Measurements from ENCODE around the gene EHMT1. TPM values are rescaled to one million over a fixed set of nuclear protein-coding genes. Genes with fewer than 3 reads are reported as not detected.
A peak's percentile ranks its signal among the peaks of the same experiment; 100 is the strongest.

The EHMT1 gene
- total RNA-seq, 4 donors from 2014 or later = 77.2 to 300 (median 161) TPM

DNA sequence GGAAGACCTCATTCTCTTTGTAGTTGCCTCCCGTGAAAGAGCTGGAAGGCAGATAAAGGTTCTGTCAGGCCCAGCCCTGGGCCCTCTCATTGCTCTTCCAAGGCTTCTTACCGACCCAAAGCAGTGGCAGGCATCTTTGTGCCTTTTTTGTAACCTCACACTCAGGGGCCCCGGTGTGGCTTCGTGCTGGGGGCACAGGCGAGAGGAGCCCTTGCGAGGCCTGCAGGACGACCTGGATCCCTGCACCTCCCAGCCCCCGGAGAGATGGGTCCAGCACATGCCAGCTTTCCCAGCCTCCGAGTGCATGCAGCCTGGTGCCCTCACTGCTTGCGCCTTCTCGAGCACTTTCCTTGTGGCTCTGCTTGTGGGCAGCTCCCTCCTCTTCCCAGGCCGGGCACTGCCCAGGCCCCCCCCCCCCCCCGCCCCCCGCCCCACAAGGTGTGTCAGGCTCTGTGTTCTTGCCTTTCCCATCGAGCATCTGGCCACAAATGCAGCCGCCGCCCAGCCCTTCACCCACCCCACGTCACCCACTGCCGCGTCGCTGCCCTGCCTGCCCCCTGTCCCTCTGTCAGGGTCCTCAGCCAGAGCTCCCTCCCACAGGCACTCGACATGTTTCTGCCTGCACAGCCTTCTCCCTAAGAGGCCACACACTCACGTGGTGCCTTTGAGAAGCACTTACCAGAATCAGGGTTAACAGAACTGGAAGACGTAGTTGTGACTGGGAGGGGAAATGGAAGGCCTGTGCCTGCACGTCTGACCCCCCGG lies 195.0 kb downstream of the EHMT1 start:
- H3K36me3 ChIP-seq = peaks cover 0 to 74% (median 0%) of the 10 kb centered on the region in 3 donors

DNA sequence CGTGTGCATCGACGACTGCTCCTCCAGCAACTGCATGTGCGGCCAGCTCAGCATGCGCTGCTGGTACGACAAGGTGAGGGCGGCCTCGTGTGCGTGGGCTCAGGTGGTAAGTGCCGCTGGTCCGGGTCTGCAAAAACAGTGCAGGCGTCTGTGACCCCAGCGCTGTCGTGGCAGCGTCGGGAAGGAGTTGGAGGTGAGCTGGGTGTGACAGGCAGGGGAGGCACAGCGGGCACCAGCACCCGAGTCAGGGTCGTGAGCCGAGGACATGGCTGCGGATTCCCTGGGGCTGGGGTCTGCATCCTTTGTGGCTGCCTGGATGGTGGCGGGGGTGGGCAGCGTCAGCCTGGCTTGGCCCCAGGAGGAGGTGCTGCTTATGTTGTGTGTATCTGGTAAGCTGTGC lies 195.6 kb downstream of the EHMT1 start:
- H3K9me3 ChIP-seq = no peaks in the 10 kb centered on the region
- no peak for DNase-seq
- no peak overlapping the region for H3K4me3 ChIP-seq
- no peaks in the 10 kb centered on the region for H3K27me3 ChIP-seq
- peaks cover 0 to 74% (median 0%) of the 10 kb centered on the region in 3 donors for H3K36me3 ChIP-seq
- H3K4me1 ChIP-seq = no peaks in the 10 kb centered on the region
- TF ChIP-seq, protein P1, sequence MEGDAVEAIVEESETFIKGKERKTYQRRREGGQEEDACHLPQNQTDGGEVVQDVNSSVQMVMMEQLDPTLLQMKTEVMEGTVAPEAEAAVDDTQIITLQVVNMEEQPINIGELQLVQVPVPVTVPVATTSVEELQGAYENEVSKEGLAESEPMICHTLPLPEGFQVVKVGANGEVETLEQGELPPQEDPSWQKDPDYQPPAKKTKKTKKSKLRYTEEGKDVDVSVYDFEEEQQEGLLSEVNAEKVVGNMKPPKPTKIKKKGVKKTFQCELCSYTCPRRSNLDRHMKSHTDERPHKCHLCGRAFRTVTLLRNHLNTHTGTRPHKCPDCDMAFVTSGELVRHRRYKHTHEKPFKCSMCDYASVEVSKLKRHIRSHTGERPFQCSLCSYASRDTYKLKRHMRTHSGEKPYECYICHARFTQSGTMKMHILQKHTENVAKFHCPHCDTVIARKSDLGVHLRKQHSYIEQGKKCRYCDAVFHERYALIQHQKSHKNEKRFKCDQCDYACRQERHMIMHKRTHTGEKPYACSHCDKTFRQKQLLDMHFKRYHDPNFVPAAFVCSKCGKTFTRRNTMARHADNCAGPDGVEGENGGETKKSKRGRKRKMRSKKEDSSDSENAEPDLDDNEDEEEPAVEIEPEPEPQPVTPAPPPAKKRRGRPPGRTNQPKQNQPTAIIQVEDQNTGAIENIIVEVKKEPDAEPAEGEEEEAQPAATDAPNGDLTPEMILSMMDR (IDR thresholded peaks at IDR 0.05) = no peak
- no peak for TF ChIP-seq POLR2A (IDR thresholded peaks at IDR 0.05)
- H3K27ac ChIP-seq = no peak overlapping the region

More for the DNA sequence above, 195.0 kb downstream of the EHMT1 start:
- Histone ChIP-seq H3K27me3 (no peaks in the 10 kb centered on the region), H3K9me3 (no peaks in the 10 kb centered on the region), H3K4me3 (no peak overlapping the region), H3K27ac (no peak overlapping the region), H3K4me1 (no peaks in the 10 kb centered on the region)
- no peak for TF ChIP-seq POLR2A (IDR thresholded peaks at IDR 0.05)
- TF ChIP-seq, protein P1 (IDR thresholded peaks at IDR 0.05) = no peak
- no peak for DNase-seq

DNA sequence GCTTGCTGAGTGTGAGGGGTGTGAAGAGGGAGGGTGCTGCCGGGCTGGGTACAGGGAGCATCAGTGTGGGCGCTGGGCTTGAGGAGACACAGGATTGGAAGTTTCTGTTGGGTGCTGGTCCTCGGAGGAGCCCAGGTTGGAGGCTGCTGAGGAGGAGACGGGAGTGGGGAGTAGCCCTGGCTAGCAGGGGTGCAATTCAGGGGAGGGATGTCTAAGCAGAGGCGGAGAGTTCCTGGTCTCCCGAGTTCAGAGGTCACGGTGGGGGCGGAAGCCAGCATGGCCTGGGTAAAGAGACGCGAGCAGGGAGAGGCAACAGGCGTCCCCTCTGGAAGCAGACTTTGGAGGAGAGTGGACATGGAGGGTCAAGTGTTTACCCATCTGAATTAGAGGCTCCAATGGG lies 196.0 kb downstream of the EHMT1 start:
- TF ChIP-seq, protein P1 (IDR thresholded peaks at IDR 0.05) = no peak
- TF ChIP-seq POLR2A (IDR thresholded peaks at IDR 0.05) = no peak
- no peaks in the 10 kb centered on the region for H3K9me3 ChIP-seq
- no peaks in the 10 kb centered on the region for H3K27me3 ChIP-seq
- DNase-seq = no peak
- no peaks in the 10 kb centered on the region for H3K4me1 ChIP-seq
- H3K27ac ChIP-seq = no peak overlapping the region
- H3K4me3 ChIP-seq = no peak overlapping the region
- peaks cover 0 to 78% (median 0%) of the 10 kb centered on the region in 3 donors for H3K36me3 ChIP-seq

DNA sequence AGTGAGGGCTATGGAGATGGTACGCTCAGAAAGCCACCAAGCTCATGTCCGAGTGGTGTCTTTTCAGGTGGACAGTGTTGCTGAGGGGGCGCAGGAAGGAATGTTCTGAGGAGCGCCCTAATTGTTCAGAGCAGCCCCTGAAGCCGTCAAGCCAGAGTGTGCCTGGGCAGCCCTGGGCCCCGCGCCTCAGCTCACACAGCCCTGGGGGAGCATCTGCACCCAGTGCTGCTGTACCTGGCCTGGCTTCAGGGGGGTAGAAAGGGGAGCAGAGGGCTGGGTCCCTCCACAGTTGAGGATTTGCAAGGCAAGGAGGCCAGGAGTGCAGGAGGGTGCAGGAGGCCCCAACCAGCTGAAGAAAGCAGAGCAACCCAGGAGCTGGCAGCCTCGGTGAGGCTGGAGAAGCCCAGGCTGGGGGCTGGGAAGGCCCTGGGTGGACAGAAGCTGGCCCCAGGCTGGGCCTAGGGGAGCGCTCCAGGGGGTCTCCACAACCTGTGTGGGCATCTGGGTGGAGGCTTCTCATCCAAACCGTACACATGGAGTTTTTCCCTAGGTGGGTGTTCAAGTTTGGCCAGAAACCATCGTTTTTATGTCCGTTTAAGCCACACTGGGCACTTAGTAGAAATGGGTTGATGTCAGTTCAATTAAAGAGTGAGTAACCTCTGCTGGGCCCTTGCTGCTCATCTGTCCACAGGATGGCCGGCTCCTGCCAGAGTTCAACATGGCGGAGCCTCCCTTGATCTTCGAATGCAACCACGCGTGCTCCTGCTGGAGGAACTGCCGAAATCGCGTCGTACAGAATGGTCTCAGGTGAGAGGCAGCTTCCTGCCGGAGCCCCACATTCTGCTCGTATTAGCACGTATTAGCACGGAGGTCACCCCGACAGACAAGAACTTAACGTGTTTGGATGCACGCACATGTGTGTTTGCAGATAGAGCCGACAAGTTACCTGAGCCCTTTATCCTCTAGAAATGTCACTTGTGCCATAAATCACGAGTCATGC lies 196.8 kb downstream of the EHMT1 start:
- Histone ChIP-seq H3K36me3 (peaks cover 0 to 83% (median 0%) of the 10 kb centered on the region in 3 donors), H3K4me1 (no peaks in the 10 kb centered on the region), H3K27me3 (no peaks in the 10 kb centered on the region), H3K4me3 (no peak overlapping the region), H3K27ac (no peak overlapping the region), H3K9me3 (no peaks in the 10 kb centered on the region)
- TF ChIP-seq POLR2A (IDR thresholded peaks at IDR 0.05) = no peak
- TF ChIP-seq, protein P1 (IDR thresholded peaks at IDR 0.05) = no peak
- DNase-seq = no peak

DNA sequence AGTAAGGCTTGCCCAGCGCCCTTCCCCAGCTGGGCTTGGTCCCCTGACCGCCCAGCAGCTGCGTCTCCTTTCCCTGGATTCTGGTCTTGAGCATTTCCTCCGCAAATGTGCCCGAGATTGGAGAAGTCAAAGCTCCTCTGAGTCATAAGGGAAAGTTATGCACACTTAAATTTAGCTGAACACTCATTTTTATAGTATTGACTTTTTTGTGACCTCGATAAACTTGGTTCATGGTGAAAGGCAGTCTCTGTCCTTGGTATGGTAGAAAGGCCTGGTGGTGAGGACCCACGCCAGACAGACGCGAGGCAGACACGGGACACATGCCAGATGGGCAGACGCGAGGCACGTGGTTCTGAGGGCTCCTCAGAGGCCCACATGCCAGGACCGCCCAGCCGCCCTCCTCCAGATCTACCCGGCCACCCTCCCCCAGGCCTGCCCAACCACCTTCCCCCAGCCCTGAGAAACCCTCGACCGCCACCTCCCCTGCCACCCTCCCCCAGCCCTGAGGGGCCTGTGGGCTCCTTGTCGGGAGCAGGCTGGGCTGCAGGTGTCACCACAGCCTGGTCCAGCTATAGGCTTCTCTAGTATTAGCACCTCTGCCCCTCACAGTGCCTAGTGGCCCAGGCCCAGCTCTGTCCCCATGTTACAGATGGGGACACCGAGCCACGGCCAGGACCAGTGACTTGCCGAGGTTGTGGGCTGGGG lies 197.9 kb downstream of the EHMT1 start:
- Histone ChIP-seq H3K36me3 (peaks cover 0 to 85% (median 0%) of the 10 kb centered on the region in 3 donors), H3K4me1 (no peaks in the 10 kb centered on the region), H3K27ac (no peak overlapping the region), H3K27me3 (no peaks in the 10 kb centered on the region), H3K4me3 (no peak overlapping the region), H3K9me3 (no peaks in the 10 kb centered on the region)
- DNase-seq = peak in 1 of 3 donors; percentile 40
- TF ChIP-seq, protein P1 (IDR thresholded peaks at IDR 0.05) = no peak
- no peak for TF ChIP-seq POLR2A (IDR thresholded peaks at IDR 0.05)

All from Peyer's patch (tissue), 4 donors.